Activated CD4-positive, alpha-beta T cell treated with anti-CD3 and anti-CD28 coated beads, Interleukin-2, amount 10 ng/mL, durations not matched to agents 7 days and 5 days (primary cell): Measurements from ENCODE around the gene KLF15. TPM values are rescaled to one million over a fixed set of nuclear protein-coding genes. Genes with fewer than 3 reads are reported as not detected.

Experiments used
- CTCF ChIA-PET: fragments of 350-600 bp; sonication (Branson Sonifier 250); formaldehyde crosslinking; loops from one replicate; lab custom pipeline; 2021; ENCODE audit warnings: antibody characterized with exemption; lab: Charles Lee
- POLR2A ChIA-PET: fragments of 350-600 bp; sonication (Branson Sonifier 250); formaldehyde crosslinking; loops from one replicate; lab custom pipeline; 2021; ENCODE audit warnings: antibody characterized with exemption; lab: Charles Lee
- DNase-seq: peaks from one replicate; pipeline ENCODE4 v3.0.0-alpha.2; 2020
- H3K27ac Mint-ChIP-seq: one replicate; pipeline ENCODE4 v1.8.0; 2021; ENCODE audit warnings: mild to moderate bottlenecking, moderate library complexity, mixed read lengths
- H3K27me3 Mint-ChIP-seq: one replicate; pipeline ENCODE4 v1.8.0; 2021; ENCODE audit warnings: mixed read lengths
- H3K36me3 Mint-ChIP-seq: one replicate; pipeline ENCODE4 v1.8.0; 2021; ENCODE audit warnings: low read depth, mixed read lengths
- H3K4me1 Mint-ChIP-seq: one replicate; pipeline ENCODE4 v1.8.0; 2021; ENCODE audit warnings: mixed read lengths
- H3K4me3 Mint-ChIP-seq: one replicate; pipeline ENCODE4 v1.8.0; 2021; ENCODE audit warnings: mild to moderate bottlenecking, moderate library complexity, mixed read lengths
- H3K9me3 Mint-ChIP-seq: one replicate; pipeline ENCODE4 v1.8.0; 2021; ENCODE audit warnings: mixed read lengths
- total RNA-seq, 2 experiments: library from RNA; stranded (reverse); gene quantifications; one replicate each; pipeline ENCODE4 v1.2.3, GENCODE V29; 2021

Gene KLF15
- total RNA-seq, 2 experiments from 2014 or later, result not detected

- Mint-ChIP-seq H3K4me1 (no peaks in the 10 kb centered on the region), H3K27me3 (peaks cover 14% of the 10 kb centered on the region), H3K27ac (no peak overlapping the region), H3K4me3 (no peak overlapping the region), H3K9me3 (no peaks in the 10 kb centered on the region), H3K36me3 (no peaks in the 10 kb centered on the region)
- no peak for DNase-seq
- POLR2A ChIA-PET, result no interaction called here
- CTCF ChIA-PET, result interaction anchor here (1.2 kb wide), 1 partner anchor 10 kb away, joined by 4 read pairs; no protein-coding TSS in a partner anchor
These were observed 7.6 kb upstream of the KLF15 start for GRCh38 chr3:126364731-126365301.

- no peaks in the 10 kb centered on the region for H3K4me1 Mint-ChIP-seq
- no peaks in the 10 kb centered on the region for H3K9me3 Mint-ChIP-seq
- no peaks in the 10 kb centered on the region for H3K36me3 Mint-ChIP-seq
- ChIA-PET CTCF (interaction anchor here (1.2 kb wide), 1 partner anchor 10 kb away, joined by 4 read pairs; no protein-coding TSS in a partner anchor), POLR2A (no interaction called here)
- H3K27ac Mint-ChIP-seq, result no peak overlapping the region
- H3K27me3 Mint-ChIP-seq, result peaks cover 20% of the 10 kb centered on the region
- DNase-seq, result no peak
- H3K4me3 Mint-ChIP-seq, result no peak overlapping the region
These were observed 7.0 kb upstream of the KLF15 start for GRCh38 chr3:126364130-126364695.

DNA sequence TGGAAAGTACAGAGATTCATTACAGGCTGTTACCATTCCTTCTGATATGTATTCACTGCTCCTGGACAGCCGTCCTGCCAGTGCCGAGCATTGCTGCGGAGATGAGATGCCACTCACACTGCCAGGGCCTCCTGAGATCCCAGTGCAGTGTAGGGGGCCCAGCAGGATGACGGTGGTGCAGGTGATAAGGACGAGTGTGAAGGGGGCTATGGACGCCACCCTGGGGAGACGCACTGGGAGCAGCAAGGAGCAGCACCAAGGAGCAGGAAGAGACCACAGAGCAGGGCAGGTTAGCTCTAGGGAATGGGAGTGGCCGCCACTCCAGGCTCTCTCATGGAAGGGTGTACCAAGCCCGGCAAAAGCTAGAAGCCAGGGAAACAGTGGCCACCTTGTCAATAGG is 4.0 kb upstream of the KLF15 start:
- H3K9me3 Mint-ChIP-seq, result no peaks in the 10 kb centered on the region
- H3K4me3 Mint-ChIP-seq, result no peak overlapping the region
- H3K27me3 Mint-ChIP-seq, result peaks cover 40% of the 10 kb centered on the region
- DNase-seq, result no peak
- no peaks in the 10 kb centered on the region for H3K36me3 Mint-ChIP-seq
- ChIA-PET POLR2A (no interaction called here), CTCF (no interaction called here)
- no peak overlapping the region for H3K27ac Mint-ChIP-seq
- peaks cover 10% of the 10 kb centered on the region for H3K4me1 Mint-ChIP-seq

DNA sequence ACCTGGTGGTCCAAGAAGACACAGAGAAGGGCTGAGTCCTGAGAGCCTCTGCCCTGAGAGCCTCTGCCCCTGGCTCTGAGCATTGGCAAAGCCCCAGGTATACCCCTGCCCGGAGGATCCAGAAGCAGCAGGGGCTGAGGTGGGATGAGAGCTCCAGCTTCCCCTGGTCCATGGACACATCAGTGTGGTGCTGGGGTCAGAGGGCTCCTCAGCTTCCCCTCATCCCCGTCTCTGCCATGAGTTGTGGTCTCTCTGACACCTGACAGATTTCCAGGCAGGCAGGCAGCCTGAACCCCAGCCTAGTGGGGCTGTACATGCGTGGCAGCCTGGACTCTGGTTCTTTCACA is 3.5 kb upstream of the KLF15 start:
- ChIA-PET POLR2A (no interaction called here), CTCF (no interaction called here)
- H3K4me1 Mint-ChIP-seq, result peaks cover 12% of the 10 kb centered on the region
- peaks cover 43% of the 10 kb centered on the region for H3K27me3 Mint-ChIP-seq
- H3K27ac Mint-ChIP-seq, result no peak overlapping the region
- no peaks in the 10 kb centered on the region for H3K9me3 Mint-ChIP-seq
- DNase-seq, result no peak
- H3K36me3 Mint-ChIP-seq, result no peaks in the 10 kb centered on the region
- H3K4me3 Mint-ChIP-seq, result no peak overlapping the region

DNA sequence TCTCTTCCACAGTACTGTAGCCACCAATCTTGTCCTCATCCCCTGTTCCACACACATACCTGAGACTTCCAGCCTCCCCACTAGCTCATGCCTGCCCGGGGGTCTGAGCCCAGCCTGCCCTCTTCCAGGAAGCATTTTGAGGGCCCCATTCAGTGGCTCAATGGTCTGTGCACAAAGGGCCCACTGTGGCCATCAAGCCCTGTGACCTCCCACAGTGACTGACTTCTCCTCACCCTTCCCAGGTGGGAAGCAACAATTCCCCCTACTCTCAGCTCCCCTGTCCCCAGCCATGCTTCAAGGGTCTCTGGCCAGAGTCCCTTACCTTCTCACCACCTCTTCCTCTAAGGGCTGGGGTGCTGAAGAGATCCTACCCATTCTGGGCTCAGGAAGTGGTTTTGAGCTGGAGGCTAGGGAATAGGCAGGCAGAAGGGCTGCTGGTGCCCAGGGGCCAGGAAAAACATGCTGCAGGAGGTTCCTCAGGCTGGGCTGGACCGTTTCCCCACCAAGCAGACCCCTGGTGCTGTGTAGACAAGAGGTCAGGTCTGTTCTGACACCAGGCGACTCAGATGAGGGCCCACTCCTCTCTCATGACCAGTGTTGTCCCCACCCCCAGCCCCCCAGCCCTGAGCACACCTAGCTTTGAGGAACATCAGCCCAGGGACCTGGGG is 3.0 kb upstream of the KLF15 start:
- no peak overlapping the region for H3K4me3 Mint-ChIP-seq
- no peaks in the 10 kb centered on the region for H3K9me3 Mint-ChIP-seq
- no peak overlapping the region for H3K27ac Mint-ChIP-seq
- no peaks in the 10 kb centered on the region for H3K36me3 Mint-ChIP-seq
- CTCF ChIA-PET, result no interaction called here
- DNase-seq, result no peak
- peaks cover 48% of the 10 kb centered on the region for H3K27me3 Mint-ChIP-seq
- H3K4me1 Mint-ChIP-seq, result peaks cover 12% of the 10 kb centered on the region
- POLR2A ChIA-PET, result no interaction called here

GRCh38 chr3:126358816-126359181 is 1.6 kb upstream of the KLF15 start:
- Mint-ChIP-seq H3K4me1 (peaks cover 12% of the 10 kb centered on the region), H3K36me3 (no peaks in the 10 kb centered on the region), H3K27ac (no peak overlapping the region), H3K27me3 (peaks cover 53% of the 10 kb centered on the region), H3K4me3 (no peak overlapping the region), H3K9me3 (no peaks in the 10 kb centered on the region)
- CTCF ChIA-PET, result interaction anchor here (1.2 kb wide), 1 partner anchor 12 kb away, joined by 3 read pairs; no protein-coding TSS in a partner anchor
- POLR2A ChIA-PET, result no interaction called here
- DNase-seq, result no peak

DNA sequence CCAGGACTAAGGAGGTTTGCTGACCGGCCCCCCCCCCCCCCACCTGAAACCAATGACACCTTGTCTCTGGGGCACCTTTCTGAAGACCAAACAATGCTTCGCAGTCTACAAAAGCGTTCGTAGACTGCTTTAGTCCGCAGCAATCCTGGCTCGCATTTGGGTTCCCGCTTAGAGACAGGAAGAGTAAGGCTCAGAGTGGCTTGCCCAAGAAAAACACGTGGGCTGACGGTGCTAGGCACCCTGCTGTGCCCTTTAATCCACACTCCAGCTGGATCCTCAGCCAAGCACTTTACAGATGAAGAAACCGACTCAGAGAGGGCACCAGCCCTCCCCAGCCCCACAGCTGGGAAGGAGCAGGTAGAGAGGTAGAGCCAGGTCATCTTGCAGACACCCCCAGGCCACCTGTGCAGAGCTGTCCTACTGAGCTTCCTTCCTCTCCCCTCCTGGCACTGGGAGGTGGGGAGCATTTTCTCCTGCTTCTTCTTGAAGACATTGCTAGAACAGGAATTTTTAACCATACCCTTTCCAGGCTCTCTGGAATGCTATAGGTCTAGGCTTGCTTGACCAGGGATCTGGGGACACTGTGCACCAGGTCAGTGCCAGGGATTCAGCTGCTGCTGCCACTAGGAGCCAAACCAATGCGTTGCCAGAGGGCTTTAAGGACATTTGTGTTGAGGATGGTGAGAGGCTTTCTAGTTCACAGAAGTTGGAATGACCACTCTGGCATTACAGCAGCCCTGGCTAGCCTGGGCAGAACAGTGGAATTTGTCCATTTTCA is 1.0 kb upstream of the KLF15 start:
- CTCF ChIA-PET, result interaction anchor here (1.2 kb wide), 1 partner anchor 13 kb away, joined by 3 read pairs; no protein-coding TSS in a partner anchor
- Mint-ChIP-seq H3K9me3 (no peaks in the 10 kb centered on the region), H3K27ac (no peak overlapping the region), H3K27me3 (peaks cover 53% of the 10 kb centered on the region), H3K4me3 (peak overlapping the region; percentile 74), H3K36me3 (no peaks in the 10 kb centered on the region), H3K4me1 (peaks cover 12% of the 10 kb centered on the region)
- DNase-seq, result no peak
- POLR2A ChIA-PET, result no interaction called here

- DNase-seq, result no peak
- peak overlapping the region; percentile 46 for H3K27ac Mint-ChIP-seq
- H3K4me1 Mint-ChIP-seq, result peaks cover 12% of the 10 kb centered on the region
- no peaks in the 10 kb centered on the region for H3K36me3 Mint-ChIP-seq
- peaks cover 49% of the 10 kb centered on the region for H3K27me3 Mint-ChIP-seq
- H3K9me3 Mint-ChIP-seq, result no peaks in the 10 kb centered on the region
- ChIA-PET POLR2A (interaction anchor here (0.6 kb wide), 1 partner anchor 653 kb away, joined by 3 read pairs; no protein-coding TSS in a partner anchor), CTCF (no interaction called here)
- peak overlapping the region; percentile 73 for H3K4me3 Mint-ChIP-seq
These were observed 589 bp downstream of the KLF15 start for GRCh38 chr3:126356373-126357264.

- no peak for DNase-seq
- peaks cover 12% of the 10 kb centered on the region for H3K4me1 Mint-ChIP-seq
- H3K27me3 Mint-ChIP-seq, result peaks cover 45% of the 10 kb centered on the region
- CTCF ChIA-PET, result no interaction called here
- peak overlapping the region; percentile 73 for H3K4me3 Mint-ChIP-seq
- POLR2A ChIA-PET, result interaction anchor here (0.6 kb wide), 1 partner anchor 654 kb away, joined by 3 read pairs; no protein-coding TSS in a partner anchor
- H3K36me3 Mint-ChIP-seq, result no peaks in the 10 kb centered on the region
- H3K27ac Mint-ChIP-seq, result peak overlapping the region; percentile 46
- no peaks in the 10 kb centered on the region for H3K9me3 Mint-ChIP-seq
These were observed 1.3 kb downstream of the KLF15 start for GRCh38 chr3:126355777-126356372.

DNA sequence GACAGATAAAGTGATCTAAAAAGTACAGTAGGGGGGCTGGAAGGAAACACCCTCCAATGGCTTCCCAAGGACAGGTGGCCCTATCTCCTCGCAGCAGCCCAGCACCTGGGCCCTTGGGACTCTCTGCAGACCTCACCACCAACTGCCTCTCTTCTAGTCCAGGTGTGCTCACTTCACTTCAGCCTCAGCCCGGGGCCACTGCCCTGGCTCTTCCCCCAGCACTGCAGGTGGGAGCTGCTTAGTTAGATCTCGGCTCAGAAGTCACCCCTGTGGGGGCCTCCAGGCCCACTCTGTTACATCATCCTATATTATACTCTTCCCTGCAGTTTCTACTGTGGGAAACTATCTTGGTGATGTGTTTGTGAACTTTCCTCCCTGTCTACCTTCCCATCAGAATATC is 2.0 kb downstream of the KLF15 start:
- H3K9me3 Mint-ChIP-seq, result no peaks in the 10 kb centered on the region
- peaks cover 12% of the 10 kb centered on the region for H3K4me1 Mint-ChIP-seq
- ChIA-PET CTCF (no interaction called here), POLR2A (no interaction called here)
- H3K36me3 Mint-ChIP-seq, result no peaks in the 10 kb centered on the region
- H3K27me3 Mint-ChIP-seq, result peaks cover 43% of the 10 kb centered on the region
- peak overlapping the region; percentile 45 for H3K4me3 Mint-ChIP-seq
- DNase-seq, result no peak
- no peak overlapping the region for H3K27ac Mint-ChIP-seq

GRCh38 chr3:126354776-126355175 is 2.4 kb downstream of the KLF15 start:
- CTCF ChIA-PET, result no interaction called here
- Mint-ChIP-seq H3K27me3 (peaks cover 38% of the 10 kb centered on the region), H3K4me1 (peaks cover 12% of the 10 kb centered on the region)

More at GRCh38 chr3:126354776-126355175, 2.4 kb downstream of the KLF15 start:
- Mint-ChIP-seq H3K27ac (no peak overlapping the region), H3K36me3 (no peaks in the 10 kb centered on the region), H3K4me3 (no peak overlapping the region), H3K9me3 (no peaks in the 10 kb centered on the region)
- DNase-seq, result no peak
- POLR2A ChIA-PET, result no interaction called here
